A549 (cell line): ENCODE data around the gene ROBO3.

ENCODE experiments used
- CEBPB ChIP-seq, 2 experiments: fragments of >200 bp in 1 of 2; sonication (Bioruptor Twin) in 1 of 2; formaldehyde crosslinking in 1 of 2; IDR thresholded peaks; 2 replicates each; pipeline ENCODE4 v1.6.1; 2012 to 2016
- EP300 ChIP-seq, 2 experiments: fragments of >200 bp; sonication (Bioruptor Twin); formaldehyde crosslinking; IDR thresholded peaks; 2 replicates in 1 of 2; 3 replicates in 1 of 2; pipeline ENCODE4 v1.6.1; 2016 to 2017
- JUN ChIP-seq, 2 experiments: fragments of >200 bp; sonication (Bioruptor Twin); formaldehyde crosslinking; IDR thresholded peaks; 2 replicates in 1 of 2; 3 replicates in 1 of 2; pipeline ENCODE4 v1.6.1; 2016 to 2017
- MAZ ChIP-seq: fragments of 150-350 bp; IDR thresholded peaks from 2 replicates; pipeline ENCODE4 v1.6.1; 2014; ENCODE audit warnings: antibody characterized with exemption, low read depth, low read length, borderline replicate concordance
- MYC ChIP-seq: IDR thresholded peaks from 2 replicates; pipeline ENCODE4 v1.6.1; 2012; ENCODE audit warnings: mild to moderate bottlenecking, inconsistent platforms, low read length, improper control_type of control experiment, borderline replicate concordance
- POLR2A ChIP-seq: IDR thresholded peaks from 2 replicates; pipeline ENCODE4 v1.6.1; 2012; ENCODE audit warnings: mild to moderate bottlenecking, low read length
- SMC3 ChIP-seq: fragments of >200 bp; sonication (Bioruptor Twin); formaldehyde crosslinking; IDR thresholded peaks from 3 replicates; pipeline ENCODE4 v1.6.1; 2018; ENCODE audit warnings: inconsistent platforms
- TP53 ChIP-seq: fragments of 250-450 bp; sonication (Bioruptor Pico); IDR thresholded peaks from 2 replicates; pipeline ENCODE4 v1.5.0; 2021; ENCODE audit warnings: mild to moderate bottlenecking, moderate library complexity
- ZFP36 ChIP-seq: fragments of 450-650 bp; IDR thresholded peaks from 2 replicates; pipeline ENCODE4 v1.6.1; 2014; ENCODE audit warnings: borderline replicate concordance; ENCODE audit not compliant: partially characterized antibody
- TF ChIP-seq, protein P1 (sequence below): fragments of >200 bp; sonication (Bioruptor Twin); formaldehyde crosslinking; IDR thresholded peaks from 3 replicates; pipeline ENCODE4 v1.5.1; 2016
- TF ChIP-seq, protein P2 (sequence below): fragments of 450-650 bp; IDR thresholded peaks from 2 replicates; pipeline ENCODE4 v1.6.1; 2014; ENCODE audit warnings: antibody characterized with exemption
- TF ChIP-seq, protein P3 (sequence below): IDR thresholded peaks from 2 replicates; pipeline ENCODE4 v1.6.1; 2012

DNA sequence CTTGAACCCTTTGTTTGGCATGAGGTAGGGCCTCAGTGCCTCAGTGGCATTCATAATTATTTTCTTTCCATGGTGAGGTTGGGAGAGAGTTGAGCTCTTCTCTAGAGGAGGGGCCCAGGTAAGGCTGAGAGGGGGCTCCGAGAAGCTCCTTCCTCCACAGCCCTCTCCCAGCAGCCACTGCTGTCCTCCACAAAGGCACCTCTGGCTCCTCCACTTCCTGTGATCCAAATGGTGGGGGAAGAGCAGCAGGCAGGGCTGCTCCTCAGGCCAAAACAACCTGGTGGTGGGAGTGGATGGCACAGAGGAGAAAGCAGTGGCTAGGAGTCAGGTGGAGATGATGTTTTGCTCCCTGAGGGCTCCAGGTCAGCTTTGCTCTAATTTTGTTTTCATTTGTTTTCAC is 19.1 kb downstream of the ROBO3 start:
- no peak for TF ChIP-seq JUN (IDR thresholded peaks at IDR 0.05)
- TF ChIP-seq, protein P1, sequence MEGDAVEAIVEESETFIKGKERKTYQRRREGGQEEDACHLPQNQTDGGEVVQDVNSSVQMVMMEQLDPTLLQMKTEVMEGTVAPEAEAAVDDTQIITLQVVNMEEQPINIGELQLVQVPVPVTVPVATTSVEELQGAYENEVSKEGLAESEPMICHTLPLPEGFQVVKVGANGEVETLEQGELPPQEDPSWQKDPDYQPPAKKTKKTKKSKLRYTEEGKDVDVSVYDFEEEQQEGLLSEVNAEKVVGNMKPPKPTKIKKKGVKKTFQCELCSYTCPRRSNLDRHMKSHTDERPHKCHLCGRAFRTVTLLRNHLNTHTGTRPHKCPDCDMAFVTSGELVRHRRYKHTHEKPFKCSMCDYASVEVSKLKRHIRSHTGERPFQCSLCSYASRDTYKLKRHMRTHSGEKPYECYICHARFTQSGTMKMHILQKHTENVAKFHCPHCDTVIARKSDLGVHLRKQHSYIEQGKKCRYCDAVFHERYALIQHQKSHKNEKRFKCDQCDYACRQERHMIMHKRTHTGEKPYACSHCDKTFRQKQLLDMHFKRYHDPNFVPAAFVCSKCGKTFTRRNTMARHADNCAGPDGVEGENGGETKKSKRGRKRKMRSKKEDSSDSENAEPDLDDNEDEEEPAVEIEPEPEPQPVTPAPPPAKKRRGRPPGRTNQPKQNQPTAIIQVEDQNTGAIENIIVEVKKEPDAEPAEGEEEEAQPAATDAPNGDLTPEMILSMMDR = no peak
- TF ChIP-seq, protein P2, sequence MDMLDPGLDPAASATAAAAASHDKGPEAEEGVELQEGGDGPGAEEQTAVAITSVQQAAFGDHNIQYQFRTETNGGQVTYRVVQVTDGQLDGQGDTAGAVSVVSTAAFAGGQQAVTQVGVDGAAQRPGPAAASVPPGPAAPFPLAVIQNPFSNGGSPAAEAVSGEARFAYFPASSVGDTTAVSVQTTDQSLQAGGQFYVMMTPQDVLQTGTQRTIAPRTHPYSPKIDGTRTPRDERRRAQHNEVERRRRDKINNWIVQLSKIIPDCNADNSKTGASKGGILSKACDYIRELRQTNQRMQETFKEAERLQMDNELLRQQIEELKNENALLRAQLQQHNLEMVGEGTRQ = no peak
- no peak for TF ChIP-seq TP53 (CRISPR knock-in tag)
- no peak for TF ChIP-seq POLR2A
- TF ChIP-seq MAZ = no peak
- TF ChIP-seq, protein P3, sequence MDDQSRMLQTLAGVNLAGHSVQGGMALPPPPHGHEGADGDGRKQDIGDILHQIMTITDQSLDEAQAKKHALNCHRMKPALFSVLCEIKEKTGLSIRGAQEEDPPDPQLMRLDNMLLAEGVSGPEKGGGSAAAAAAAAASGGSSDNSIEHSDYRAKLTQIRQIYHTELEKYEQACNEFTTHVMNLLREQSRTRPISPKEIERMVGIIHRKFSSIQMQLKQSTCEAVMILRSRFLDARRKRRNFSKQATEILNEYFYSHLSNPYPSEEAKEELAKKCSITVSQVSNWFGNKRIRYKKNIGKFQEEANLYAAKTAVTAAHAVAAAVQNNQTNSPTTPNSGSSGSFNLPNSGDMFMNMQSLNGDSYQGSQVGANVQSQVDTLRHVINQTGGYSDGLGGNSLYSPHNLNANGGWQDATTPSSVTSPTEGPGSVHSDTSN = no peak
- TF ChIP-seq ZFP36 = no peak
- TF ChIP-seq SMC3 = no peak
- no peak for TF ChIP-seq EP300 (IDR thresholded peaks at IDR 0.05)
- no peak for TF ChIP-seq MYC
- TF ChIP-seq CEBPB (IDR thresholded peaks at IDR 0.05) = no peak
